Measurements from ENCODE around the gene CDCA8.

The CDCA8 gene

GRCh38 chr1:37701051-37701450 lies 8.7 kb downstream of the CDCA8 start:
- no peaks in the 10 kb centered on the region for H3K27me3 ChIP-seq (ENCODE audit: low read depth, low read length)
- H3K9ac ChIP-seq (ENCODE audit: low read length) = no peak overlapping the region
- peaks cover 43% of the 10 kb centered on the region for H3K36me3 ChIP-seq (replicated peaks; ENCODE audit: low read depth, low read length)
- TF ChIP-seq CTCF (IDR thresholded peaks at IDR 0.05; ENCODE audit: low read depth, low read length) (no peak), EZH2phosphoT487 (IDR thresholded peaks at IDR 0.05; ENCODE audit: low read depth) (no peak)
- no peaks in the 10 kb centered on the region for H3K9me3 ChIP-seq (ENCODE audit: insufficient read depth, low read length)
- no peak overlapping the region for H3K4me3 ChIP-seq (ENCODE audit: low read length)
- H3K4me1 ChIP-seq (ENCODE audit: low read length) = no peaks in the 10 kb centered on the region
- H3K4me2 ChIP-seq (ENCODE audit: low read length) = no peak overlapping the region
- peaks cover 1% of the 10 kb centered on the region; the same call in 1 of the 2 replicates for H3K79me2 ChIP-seq (ENCODE audit: low read length)
- no peak overlapping the region for H2AFZ ChIP-seq (ENCODE audit: low read depth, low read length)
- no peak overlapping the region for H3K27ac ChIP-seq (ENCODE audit: low read length)
- no peaks in the 10 kb centered on the region for H4K20me1 ChIP-seq (ENCODE audit: insufficient read depth, low read length)

- Histone ChIP-seq H3K36me3 (replicated peaks; ENCODE audit: low read depth, low read length) (peaks cover 35% of the 10 kb centered on the region), H3K27ac (ENCODE audit: low read length) (no peak overlapping the region), H3K27me3 (ENCODE audit: low read depth, low read length) (no peaks in the 10 kb centered on the region), H3K4me3 (ENCODE audit: low read length) (no peak overlapping the region), H3K9me3 (ENCODE audit: insufficient read depth, low read length) (no peaks in the 10 kb centered on the region), H3K9ac (ENCODE audit: low read length) (no peak overlapping the region), H4K20me1 (ENCODE audit: insufficient read depth, low read length) (no peaks in the 10 kb centered on the region), H3K4me1 (ENCODE audit: low read length) (no peaks in the 10 kb centered on the region), H2AFZ (ENCODE audit: low read depth, low read length) (no peak overlapping the region), H3K79me2 (ENCODE audit: low read length) (no peaks in the 10 kb centered on the region), H3K4me2 (ENCODE audit: low read length) (no peak overlapping the region)
- no peak for TF ChIP-seq CTCF (IDR thresholded peaks at IDR 0.05; ENCODE audit: low read depth, low read length)
- TF ChIP-seq EZH2phosphoT487 (IDR thresholded peaks at IDR 0.05; ENCODE audit: low read depth) = no peak
These were observed 10.7 kb downstream of the CDCA8 start for GRCh38 chr1:37703061-37703460.

GRCh38 chr1:37704966-37705365 lies 12.7 kb downstream of the CDCA8 start:
- H3K36me3 ChIP-seq (replicated peaks; ENCODE audit: low read depth, low read length) = peaks cover 32% of the 10 kb centered on the region

GRCh38 chr1:37705399-37705798 lies 13.1 kb downstream of the CDCA8 start:
- Histone ChIP-seq H3K9me3 (ENCODE audit: insufficient read depth, low read length) (no peaks in the 10 kb centered on the region), H3K4me2 (ENCODE audit: low read length) (no peak overlapping the region), H3K27ac (ENCODE audit: low read length) (no peak overlapping the region), H3K36me3 (replicated peaks; ENCODE audit: low read depth, low read length) (peaks cover 31% of the 10 kb centered on the region), H3K79me2 (ENCODE audit: low read length) (no peaks in the 10 kb centered on the region), H2AFZ (ENCODE audit: low read depth, low read length) (no peak overlapping the region), H3K27me3 (ENCODE audit: low read depth, low read length) (no peaks in the 10 kb centered on the region), H3K4me1 (ENCODE audit: low read length) (no peaks in the 10 kb centered on the region), H3K4me3 (ENCODE audit: low read length) (no peak overlapping the region), H3K9ac (ENCODE audit: low read length) (no peak overlapping the region), H4K20me1 (ENCODE audit: insufficient read depth, low read length) (no peaks in the 10 kb centered on the region)
- TF ChIP-seq EZH2phosphoT487 (IDR thresholded peaks at IDR 0.05; ENCODE audit: low read depth) (no peak), CTCF (IDR thresholded peaks at IDR 0.05; ENCODE audit: low read depth, low read length) (no peak)

More at GRCh38 chr1:37704966-37705365, 12.7 kb downstream of the CDCA8 start:
- Histone ChIP-seq H3K9ac (ENCODE audit: low read length) (no peak overlapping the region), H3K27me3 (ENCODE audit: low read depth, low read length) (no peaks in the 10 kb centered on the region), H3K9me3 (ENCODE audit: insufficient read depth, low read length) (no peaks in the 10 kb centered on the region), H3K4me1 (ENCODE audit: low read length) (no peaks in the 10 kb centered on the region), H3K27ac (ENCODE audit: low read length) (no peak overlapping the region), H4K20me1 (ENCODE audit: insufficient read depth, low read length) (no peaks in the 10 kb centered on the region), H3K79me2 (ENCODE audit: low read length) (no peaks in the 10 kb centered on the region), H3K4me2 (ENCODE audit: low read length) (no peak overlapping the region), H2AFZ (ENCODE audit: low read depth, low read length) (no peak overlapping the region), H3K4me3 (ENCODE audit: low read length) (no peak overlapping the region)
- TF ChIP-seq CTCF (IDR thresholded peaks at IDR 0.05; ENCODE audit: low read depth, low read length) (no peak), EZH2phosphoT487 (IDR thresholded peaks at IDR 0.05; ENCODE audit: low read depth) (no peak)

Data from OCI-LY3 (cell line).